Measurements from ENCODE around the gene GZMB. TPM values are rescaled to one million over a fixed set of nuclear protein-coding genes. Genes with fewer than 3 reads are reported as not detected.

The GZMB gene
- total RNA-seq = not detected in 2 replicates

GRCh38 chr14:24634158-24634557 lies at the start of gene GZMB:
GZMB (minus strand) TSS chr14:24634190; CDS start chr14:24634160, 30 bp downstream.

GRCh38 chr14:24609655-24610344 lies 24.2 kb downstream of the GZMB start, which contains the start of gene GZMH:
GZMH (minus strand) TSS chr14:24609685; CDS start chr14:24609613, 72 bp downstream.

Other genes with a start within 250 kb of the GZMB start
- 6.3 and 11.7 TPM in 2 replicates for gene NYNRIN, start 235.2 kb downstream of the GZMB start, total RNA-seq
- 2.8 and 3.4 TPM in 2 replicates for gene CBLN3, start 204.5 kb downstream of the GZMB start, total RNA-seq
- 30.3 and 36.6 TPM in 2 replicates for gene KHNYN, start 204.2 kb downstream of the GZMB start, total RNA-seq
- 14.1 and 24.2 TPM in 2 replicates for gene SDR39U1, start 191.4 kb downstream of the GZMB start, total RNA-seq
- not detected in 2 replicates for gene CMA1, start 125.9 kb downstream of the GZMB start, total RNA-seq
- gene CTSG, start 57.9 kb downstream of the GZMB start, total RNA-seq = not detected in 2 replicates
- gene GZMH, start 24.5 kb downstream of the GZMB start, total RNA-seq = not detected in 2 replicates